Measurements from ENCODE around the gene PLXNB3.
"Not testable (repeated sequence)": the region's sequence is repeated elsewhere in the genome, so short reads cannot be mapped to it uniquely, and the experiment has no call there.

DNA sequence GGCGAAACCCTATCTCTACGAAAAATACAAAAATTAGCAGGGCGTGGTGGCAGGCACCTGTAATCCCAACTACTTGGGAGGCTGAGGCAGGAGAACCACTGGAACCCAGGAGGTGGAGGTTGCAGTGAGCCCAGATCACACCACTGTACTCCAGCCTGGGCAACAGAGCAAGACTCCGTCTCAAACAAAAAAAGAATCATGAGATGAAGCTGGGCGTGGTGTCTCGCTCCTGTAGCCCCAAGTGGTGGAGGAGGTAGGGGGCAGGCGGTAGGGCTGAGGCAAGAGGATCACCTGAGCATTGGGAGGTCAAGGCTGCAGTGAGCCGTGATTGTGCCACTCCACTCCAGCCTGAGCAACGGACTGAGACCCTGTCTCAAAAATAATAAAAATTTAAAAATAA, 54.0 kb downstream of the PLXNB3 start:
- TF ChIP-seq, protein P1, sequence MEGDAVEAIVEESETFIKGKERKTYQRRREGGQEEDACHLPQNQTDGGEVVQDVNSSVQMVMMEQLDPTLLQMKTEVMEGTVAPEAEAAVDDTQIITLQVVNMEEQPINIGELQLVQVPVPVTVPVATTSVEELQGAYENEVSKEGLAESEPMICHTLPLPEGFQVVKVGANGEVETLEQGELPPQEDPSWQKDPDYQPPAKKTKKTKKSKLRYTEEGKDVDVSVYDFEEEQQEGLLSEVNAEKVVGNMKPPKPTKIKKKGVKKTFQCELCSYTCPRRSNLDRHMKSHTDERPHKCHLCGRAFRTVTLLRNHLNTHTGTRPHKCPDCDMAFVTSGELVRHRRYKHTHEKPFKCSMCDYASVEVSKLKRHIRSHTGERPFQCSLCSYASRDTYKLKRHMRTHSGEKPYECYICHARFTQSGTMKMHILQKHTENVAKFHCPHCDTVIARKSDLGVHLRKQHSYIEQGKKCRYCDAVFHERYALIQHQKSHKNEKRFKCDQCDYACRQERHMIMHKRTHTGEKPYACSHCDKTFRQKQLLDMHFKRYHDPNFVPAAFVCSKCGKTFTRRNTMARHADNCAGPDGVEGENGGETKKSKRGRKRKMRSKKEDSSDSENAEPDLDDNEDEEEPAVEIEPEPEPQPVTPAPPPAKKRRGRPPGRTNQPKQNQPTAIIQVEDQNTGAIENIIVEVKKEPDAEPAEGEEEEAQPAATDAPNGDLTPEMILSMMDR (IDR thresholded peaks at IDR 0.05): not testable (repeated sequence)
- not testable (repeated sequence) for TF ChIP-seq POLR2A (IDR thresholded peaks at IDR 0.05)

Measured in adrenal gland (tissue), 5 donors.